T-helper 22 cell (primary cell): ENCODE measurements around the gene DHRSX.
"Not testable (repeated sequence)": the region's sequence is repeated elsewhere in the genome, so short reads cannot be mapped to it uniquely, and the experiment has no call there.

Experiments
- DNase-seq: peaks from one replicate; pipeline ENCODE4 v3.0.0-alpha.2; 2020; ENCODE audit warnings: low read depth

DHRSX gene

DNA sequence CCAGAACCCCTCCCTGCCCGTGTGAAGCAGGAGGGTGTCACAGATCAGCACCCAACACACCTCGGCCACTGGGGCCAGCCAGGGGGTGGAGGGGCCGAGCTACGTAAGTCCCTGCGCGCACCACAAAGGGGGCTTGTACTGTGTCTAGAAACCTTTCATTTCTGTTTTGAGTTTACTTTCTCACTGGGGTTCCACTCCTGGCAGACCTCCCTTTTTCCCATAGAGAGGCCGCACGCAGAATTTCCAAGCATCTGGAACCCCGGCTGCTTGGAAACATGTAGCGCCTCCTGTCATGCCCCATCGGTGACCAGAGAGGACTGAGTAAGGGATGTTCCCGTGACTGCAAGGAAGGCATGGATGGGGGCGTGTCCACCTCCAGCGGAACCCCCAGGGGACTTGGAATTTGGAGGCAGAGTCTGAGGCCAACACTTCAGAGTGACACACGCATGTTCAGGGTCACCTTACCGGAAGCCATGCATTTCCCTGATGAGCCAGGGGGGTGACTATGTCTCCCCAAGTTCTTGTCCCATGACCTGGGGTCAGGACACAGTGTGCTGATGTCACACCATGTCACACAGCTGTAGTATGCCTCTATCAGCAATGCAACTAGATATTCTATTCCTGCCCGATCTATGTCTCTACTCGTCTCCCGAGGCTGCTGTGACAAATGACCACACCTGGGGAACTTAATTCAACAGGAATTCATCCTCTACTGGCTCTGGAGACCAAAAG, 105.3 kb downstream of the DHRSX start:
- no peak for DNase-seq

DNA sequence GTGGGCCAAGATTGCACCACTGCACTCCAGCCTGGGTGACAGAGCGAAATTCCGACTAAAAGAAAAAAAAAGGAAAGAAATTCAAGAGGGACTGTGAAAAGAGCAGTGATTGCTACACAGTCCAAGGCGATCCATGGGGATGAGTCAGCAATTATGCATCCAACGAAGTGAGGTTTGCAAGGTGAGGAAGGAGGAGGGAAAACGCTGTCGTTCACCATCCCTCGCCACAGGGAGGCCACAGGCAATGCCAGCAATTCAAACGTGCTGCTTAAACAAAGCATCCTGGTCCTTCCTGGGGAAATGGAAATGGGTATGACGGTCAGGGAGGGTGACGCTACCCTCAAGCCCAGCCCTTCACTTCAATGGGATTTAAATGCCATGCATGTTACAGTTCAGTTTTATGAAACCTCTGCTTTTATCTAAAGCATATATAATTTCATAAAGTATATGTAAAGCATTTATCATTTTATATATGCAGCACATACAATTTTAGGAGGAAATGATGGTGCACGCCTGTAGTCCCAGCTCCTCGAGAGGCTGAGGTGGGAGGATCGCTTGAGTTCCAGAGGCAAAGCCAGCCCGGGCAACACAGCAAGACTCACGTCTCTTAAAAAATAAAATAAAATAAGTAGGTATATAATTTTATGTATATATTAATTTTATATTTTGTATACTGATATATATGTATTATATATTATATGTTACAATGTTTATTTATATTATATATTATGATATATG, 108.7 kb downstream of the DHRSX start:
- DNase-seq: no peak

DNA sequence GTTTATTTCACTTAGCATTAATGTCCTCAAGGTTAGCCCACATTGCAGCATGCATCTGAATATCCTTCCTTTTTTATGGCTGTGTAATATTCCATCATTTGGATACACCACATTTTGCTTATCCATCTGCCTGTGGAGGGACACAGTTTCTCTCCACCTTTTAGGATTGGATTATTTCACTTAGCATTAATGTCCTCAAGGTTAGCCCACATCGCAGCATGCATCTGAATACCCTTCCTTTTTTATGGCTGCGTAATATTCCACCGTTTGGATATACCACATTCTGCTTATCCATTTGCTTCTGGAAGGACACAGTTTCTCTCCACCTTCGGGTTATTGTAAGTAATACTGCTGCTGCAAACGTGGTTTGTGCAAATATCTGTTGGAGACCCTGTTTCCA, 110.0 kb downstream of the DHRSX start:
- no peak for DNase-seq

DNA sequence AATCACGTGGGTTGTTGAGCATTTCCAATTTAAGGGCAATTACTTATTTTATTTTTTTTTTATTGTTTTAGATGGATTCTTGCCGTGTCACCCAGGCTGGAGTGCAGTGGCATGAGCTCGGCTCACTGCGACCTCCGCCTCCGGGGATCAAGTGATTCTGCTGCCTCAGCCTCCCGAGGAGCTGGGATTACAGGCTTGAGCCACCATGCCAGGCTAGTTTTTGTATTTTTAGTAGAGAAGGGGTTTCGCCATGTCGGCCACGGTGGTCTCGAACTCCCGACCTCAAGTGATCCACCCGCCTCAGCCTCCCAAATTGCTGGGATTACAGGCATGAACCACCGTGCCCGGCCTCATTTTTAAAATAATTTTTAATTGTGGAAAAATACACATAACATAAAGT, 111.0 kb downstream of the DHRSX start:
- not testable (repeated sequence) for DNase-seq

DNA sequence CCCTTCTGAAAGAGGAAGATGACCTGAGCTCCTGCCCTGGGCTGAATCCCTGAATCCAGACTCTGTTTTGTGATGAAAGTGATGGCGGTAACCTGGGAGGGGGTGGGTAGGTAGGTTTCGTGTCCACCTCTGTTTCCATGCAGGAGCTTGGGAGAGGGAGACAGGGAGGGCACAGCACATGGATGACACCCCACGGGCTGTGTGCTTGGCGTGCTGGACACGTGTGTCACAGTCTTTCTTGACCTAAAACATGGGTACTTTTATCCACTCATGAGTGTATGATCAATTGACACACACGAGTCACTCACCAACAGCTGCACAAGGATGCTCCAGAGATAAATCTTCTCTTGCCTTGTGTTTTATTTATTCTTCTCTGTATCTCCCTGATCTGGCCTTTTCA, 111.5 kb downstream of the DHRSX start:
- no peak for DNase-seq

DNA sequence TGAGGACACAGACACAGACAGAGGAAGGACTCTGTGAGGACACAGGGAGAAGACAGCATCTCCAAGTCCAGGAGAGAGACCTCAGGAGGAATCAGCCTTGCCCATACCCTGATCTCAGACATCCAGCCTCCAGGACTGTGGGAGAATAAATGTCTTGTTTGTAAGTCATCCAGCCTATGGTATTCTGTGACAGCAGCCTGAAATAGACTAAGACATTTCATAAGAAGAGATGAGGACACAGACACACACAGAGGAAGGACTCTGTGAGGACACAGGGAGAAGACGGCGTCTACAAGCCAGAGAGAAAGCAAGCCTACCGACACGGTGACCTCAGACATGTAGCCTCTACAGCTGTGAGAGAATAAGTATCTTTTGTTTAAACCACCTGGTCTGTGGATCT, 112.1 kb downstream of the DHRSX start:
- no peak for DNase-seq

DNA sequence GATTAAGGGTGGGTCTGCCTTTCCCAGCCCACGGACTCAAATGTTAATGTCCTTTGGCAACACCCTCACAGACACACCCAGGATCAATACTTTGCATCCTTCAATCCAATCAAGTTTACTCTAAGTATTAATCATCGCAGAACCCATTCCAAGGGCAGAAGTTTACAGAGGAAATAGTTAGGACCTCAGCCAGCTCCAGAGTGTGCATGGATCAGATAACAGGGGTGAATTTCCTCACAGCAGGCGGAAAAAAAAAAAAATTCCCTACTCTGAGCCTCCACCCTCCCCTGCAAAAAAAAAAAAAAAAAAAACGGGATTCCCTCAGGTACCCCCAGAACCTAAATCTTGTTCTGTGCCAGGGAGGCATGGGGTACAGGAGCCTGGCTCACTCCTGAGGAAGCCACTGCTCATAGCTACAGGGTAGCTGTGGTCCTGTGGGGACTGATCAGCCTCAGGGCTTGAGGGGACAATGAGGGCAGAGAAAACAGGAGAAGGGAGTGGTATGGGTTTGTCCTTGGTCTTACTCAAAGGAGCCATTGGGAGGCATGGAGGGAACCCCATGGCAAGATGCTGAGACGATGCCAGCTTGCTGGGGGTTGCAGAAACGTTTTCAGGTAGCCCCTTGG, 113.0 kb downstream of the DHRSX start:
- DNase-seq: no peak

DNA sequence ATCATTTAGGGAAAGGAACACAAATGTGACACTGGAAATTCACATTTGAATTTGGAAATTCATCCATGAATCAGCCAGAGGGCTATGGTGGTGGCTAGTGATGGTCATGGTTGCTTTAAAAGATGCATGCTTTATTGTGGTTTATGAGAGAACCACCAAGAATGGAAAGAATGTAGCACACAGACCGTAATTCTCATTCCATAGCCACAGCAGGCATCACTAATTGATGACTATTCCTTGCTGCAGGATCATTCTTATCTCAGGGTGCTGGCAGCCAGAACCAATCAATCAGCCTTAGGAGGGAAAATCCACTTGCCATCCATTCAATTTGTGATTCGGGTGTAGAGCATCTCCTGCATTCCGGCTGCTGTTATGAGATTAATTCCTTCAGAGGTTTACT, 115.6 kb downstream of the DHRSX start:
- DNase-seq: no peak

DNA sequence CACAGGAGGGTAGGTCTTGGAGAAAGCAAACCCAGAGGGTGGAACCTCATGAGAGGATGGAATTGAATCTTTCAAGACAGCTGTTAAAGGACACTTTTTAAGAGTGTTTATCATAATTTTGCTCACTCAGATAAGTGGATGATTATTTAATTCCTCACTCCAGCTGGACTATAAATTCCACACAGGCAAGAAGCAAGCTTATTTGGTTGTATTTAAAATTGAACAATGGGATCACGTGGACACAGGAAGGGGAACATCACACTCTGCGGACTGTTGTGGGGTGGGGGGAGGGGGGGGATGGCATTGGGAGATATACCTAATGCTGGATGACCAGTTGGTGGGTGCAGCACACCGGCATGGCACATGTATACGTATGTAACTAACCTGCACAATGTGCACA, 116.3 kb downstream of the DHRSX start:
- no peak for DNase-seq

DNA sequence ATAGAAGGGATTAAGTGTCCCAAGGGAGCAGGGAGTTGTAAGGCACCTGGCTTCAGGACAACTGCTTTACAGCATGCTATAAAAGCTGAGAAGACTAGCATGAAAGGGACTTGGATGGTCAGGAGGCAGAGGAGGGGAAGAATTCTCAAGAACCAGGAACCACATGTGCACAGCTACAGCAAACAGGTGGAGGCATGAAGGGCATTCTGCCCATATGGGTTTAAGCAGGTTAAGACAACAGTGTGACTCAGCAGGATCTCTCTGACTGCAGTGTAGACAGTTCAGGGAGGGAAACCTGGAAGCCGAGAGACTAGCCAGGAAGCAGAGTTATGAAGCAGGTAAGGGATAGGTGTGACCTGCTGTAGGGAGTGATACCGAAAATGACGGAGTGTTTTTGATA, 117.0 kb downstream of the DHRSX start:
- DNase-seq: no peak

DNA sequence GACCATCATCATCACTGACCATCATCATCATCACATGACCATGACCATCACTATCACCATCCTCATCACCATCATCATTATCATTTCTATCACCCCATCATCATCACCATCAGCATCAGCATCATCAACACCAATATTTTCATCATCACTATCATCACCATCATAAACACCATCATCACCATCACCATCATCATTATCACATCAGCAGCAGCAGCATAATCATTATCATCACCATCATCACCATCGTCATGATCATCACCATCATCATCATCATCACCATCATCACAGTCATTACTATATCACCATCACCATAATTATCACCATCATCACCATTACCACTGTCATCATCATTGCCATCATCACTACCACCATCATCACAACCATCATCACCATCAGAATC, 117.6 kb downstream of the DHRSX start:
- no peak for DNase-seq

DNA sequence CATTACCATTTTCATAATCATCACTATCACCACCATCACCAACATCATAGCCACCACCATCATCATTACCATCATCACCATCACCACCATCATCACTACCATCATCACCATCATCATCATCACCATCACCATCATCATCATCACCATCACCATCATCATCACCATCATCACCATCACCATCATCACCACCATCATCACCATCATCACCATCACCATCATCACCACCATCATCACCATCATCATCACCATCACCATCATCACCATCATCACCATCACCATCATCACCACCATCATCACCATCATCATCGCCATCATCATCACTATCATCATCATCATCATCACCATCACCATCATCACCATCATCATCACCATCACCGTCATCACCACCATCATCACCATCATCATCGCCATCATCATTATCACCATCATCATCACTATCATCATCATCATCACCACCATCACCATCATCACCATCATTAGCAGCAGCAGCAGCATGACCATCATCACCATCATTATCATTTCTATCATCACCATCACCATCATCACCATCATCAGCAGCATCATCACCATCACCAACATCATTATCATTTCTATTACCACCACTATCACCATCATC, 118.2 kb downstream of the DHRSX start:
- not testable (repeated sequence) for DNase-seq

DNA sequence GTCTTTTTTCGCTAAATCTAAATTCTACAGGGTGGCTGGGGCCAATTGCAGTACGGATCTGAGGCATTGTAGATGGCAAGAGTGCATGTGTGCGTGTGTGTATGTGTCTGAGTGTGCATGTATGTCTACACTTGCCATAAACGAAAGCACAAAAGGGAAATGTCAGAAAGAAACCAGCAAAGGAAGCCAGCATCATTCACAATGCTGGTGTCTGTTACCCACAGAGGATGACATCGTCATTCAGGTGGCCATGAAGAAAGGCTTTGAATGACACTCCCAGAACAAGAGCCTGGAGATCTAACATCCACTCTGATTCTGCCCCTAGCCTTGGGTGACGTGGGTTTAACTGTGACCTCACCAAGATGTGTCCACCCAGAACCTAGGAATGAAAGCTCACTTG, 124.6 kb downstream of the DHRSX start:
- no peak for DNase-seq

DNA sequence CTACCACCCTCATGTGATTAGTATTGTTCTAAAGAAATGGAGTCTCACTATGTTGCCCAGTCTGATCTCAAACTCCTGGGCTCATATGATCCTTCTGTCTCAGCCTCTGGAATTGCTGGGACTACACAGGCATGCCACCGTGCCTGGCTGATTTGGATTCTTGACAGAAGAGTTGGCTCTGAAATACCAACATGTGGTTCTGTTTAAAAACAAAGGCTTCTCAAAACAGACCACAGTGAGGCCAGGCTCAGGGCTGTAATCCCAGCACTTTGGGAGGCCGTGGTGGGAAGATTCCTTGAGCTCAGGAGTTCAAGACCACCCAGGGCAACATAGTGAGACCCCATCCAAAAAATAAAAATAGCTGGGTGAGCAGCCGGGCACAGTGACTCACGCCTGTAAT, 126.7 kb downstream of the DHRSX start:
- DNase-seq: no peak

DNA sequence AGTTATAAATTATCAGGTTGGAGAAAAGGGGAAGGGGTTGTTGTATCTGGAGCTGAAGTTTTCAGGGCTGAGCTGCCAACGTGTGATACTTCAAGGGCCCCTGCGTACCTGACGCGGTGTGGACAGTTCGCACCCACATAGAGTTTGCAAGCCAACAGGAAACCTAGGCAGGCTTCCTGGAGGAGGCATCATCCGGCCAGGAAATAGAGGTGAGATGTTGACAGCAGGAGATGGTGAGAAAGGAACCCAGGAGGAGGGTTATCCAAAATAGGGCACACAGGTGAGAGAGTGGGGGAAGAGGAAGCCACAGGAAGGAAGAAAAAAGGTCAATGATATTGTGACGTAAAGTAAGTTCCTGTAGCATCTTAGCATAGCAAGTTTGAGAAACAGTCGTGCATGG, 127.2 kb downstream of the DHRSX start:
- DNase-seq: no peak

DNA sequence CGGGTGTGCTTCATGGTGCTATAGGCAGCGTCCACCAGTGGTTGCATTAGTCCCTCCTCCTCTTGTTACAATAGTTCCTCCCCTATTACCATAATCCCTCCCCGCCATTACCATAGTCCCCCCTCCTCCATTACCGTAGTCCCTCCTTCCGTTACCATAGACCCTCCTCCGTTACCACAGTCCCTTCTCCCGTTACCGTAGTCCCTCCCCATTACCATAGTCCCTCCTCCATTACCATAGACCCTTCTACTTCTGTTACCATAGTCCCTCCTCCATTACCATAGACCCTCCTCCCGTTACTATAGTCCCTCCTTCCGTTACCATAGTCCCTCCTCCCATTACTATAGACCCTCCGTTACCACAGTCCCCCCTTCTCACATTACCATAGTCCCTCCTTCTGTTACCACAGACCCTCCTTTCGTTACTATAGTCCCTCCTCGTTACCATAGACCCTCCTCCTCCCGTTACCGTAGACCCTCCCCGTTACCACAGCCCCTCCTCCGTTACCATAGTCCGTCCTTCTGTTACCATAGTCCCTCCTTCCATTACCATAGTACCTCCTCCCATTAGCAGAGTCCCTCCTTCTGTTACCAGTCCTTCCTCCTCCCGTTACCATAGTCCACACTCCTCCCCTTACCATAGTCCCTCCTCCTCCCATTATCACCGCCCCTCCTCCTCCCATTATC, 129.6 kb downstream of the DHRSX start:
- no peak for DNase-seq

DNA sequence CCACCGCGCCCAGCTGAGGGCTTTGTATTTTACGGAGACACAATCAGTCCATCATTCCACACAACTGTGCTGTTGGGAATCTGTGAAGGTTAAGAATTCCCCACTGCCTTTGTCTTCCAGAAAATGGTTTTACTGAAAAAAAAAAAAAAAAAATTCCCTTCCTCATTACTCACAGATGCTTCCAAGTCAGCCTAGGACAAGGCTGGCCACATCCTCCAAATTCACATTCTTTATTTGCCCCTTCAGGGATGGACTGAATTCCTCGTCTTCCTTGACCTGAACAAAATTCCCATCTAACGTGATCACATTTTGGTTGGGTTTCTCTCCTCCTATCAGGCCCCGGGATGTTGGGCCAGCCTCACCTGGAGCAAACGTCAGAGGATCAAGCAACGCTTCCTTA, 130.3 kb downstream of the DHRSX start:
- no peak for DNase-seq

DNA sequence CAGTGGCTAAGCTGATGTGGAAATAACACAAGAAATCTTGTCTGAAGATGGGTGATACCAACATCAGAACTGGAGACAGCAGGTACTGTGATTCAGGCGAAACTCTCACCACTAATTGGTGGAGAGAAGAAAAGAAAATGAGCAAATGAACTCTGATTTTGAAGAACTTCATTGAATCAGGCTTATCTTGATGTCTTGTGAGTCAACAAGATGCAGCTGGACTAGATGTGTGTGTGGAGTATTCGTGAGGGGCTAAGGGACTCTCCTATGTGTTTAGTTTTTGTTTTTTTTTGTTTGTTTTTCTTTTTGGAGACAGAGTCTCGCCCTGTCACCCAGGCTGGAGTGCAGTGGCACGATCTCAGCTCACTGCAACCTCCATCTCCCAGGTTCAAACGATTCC, 131.6 kb downstream of the DHRSX start:
- DNase-seq: no peak

DNA sequence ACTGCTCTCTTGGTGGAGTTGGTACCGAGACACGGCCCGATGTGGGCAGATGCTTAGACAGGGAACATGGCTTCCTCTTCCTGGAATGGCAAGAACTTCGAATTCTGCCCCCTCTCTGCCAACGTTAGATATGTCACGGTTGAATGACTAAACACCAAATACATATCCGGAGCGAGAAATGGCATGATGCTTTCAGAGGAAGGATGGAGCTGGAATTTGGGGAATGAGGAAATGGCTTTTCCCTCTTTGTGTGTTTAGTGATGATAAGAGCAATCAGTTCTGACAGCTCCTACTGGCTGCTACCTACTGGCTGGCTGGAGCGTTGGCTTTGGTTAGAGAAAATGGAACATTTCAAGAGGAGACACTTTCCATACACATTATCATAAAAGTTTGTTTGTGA, 140.0 kb downstream of the DHRSX start:
- DNase-seq: no peak

DNA sequence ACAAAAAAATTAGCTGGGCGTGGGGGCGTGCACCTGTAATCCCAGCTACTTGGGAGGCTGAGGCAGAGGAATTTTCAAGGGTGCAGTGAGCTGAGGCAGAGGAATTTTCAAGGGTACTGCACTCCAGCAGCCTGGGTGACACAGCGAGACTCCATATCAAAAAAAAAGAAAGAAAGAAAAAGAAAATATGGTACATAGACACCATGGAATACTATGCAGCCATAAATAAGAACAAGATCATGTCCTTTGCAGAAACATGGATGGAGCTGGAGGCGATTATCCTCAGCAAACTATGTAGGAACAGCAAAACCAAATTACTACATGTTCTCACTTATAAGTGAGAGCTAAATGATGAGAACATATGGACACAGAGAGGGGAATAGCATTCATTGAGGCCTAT, 141.3 kb downstream of the DHRSX start:
- DNase-seq: not testable (repeated sequence)

DNA sequence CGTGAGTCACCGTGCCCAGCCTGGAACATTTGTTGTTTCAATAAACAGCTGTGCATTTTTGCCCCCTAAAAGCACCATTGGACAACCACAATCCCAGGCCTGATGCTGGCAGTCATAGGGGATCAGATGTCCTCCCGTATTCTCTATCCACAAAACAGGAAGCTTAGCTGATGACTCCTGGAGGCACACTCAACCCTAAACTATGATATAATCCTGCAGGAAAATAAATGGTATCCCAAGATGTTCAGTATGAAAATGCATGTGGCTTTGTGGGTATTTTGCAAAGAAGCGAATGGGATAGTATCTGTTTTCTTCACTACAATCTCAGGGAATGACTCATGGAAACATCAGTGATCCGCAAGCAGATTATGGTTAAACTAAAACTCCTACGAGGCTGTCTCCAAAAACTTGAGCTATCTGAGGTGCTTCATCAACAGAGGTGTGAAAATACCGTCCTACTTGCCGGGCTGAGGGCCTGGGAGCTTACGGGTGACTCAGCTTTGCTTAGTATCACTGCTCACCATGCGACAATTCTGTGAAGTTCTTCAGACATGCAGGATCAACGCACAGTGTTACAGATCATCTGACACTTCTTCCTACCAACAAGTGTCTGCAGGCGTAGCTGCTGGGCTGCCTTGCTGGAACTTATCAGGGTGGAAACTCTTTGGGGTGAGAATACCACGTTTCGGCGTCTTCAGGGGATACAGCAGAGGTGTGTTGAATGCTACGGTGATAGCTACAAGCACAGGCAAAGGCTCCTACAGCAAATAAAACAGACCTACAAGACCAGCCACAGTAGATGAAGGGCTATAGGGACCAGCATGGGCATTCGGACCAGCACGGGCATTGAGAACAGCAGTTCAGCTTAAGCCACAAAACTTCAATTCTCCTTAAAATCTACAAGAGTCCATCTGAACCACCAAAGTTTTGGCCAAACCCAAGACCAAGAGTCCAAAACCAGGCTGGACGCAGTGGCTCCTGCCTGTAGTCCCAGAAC, 148.5 kb downstream of the DHRSX start:
- no peak for DNase-seq
